ENCODE measurements around the gene SUN3.
A peak's percentile ranks its signal among the peaks of the same experiment; 100 is the strongest.

SUN3 gene

DNA sequence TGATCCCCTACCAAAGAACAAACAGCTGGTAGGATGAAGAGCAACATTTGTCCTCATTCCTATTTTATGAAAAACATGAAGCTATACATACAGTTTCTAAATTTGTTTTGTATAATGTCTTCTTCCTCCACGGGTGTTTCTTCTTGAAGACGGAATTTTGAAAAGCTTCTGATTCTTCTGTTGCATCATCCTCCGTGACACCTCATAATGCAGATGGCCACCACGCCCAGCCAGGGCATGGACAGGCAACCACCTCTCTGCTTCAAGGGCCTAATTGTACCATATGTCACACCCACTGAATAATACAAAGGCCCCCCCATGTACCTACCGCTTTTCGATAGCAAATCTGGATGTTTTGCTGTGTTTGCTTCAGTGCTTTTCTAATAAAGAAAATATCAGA, at the start of gene SUN3:
SUN3 (minus strand) TSS at position 170 of the 400 bp plus-strand sequence; CDS start at position 1, 169 bp downstream.
- no peak for DNase-seq (ENCODE audit: low read depth in 2 of 3, low spot score in 2 of 3)

GRCh38 chr7:48078470-48078869, 49.6 kb upstream of the SUN3 start:
- DNase-seq (ENCODE audit: low read depth in 2 of 3, low spot score in 2 of 3) = no peak

- DNase-seq (ENCODE audit: low read depth in 2 of 3, low spot score in 2 of 3) = no peak
Measured at GRCh38 chr7:48077423-48077822, 48.5 kb upstream of the SUN3 start.

GRCh38 chr7:48074204-48074654, 45.3 kb upstream of the SUN3 start:
- no peak for DNase-seq (ENCODE audit: low read depth in 2 of 3, low spot score in 2 of 3)

DNA sequence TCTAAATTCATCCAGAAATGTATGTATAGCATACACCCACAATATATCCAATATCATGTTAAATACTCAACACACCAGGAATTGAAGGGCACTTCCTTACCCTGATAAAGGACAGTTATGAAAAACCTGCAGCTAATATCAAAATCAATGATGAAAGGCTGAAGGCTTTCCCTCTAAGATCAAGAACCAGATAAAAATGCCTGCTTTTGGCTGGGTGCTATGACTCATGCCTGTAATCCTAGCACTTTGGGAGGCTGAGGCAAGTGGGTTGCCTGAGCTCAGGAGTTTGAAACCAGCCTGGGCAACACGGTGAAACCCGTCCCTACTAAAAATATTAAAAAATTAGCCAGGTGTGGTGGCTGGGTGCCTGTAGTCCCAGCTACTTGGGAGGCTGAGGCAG, 38.6 kb upstream of the SUN3 start:
- no peak for DNase-seq (ENCODE audit: low read depth in 2 of 3, low spot score in 2 of 3)

DNA sequence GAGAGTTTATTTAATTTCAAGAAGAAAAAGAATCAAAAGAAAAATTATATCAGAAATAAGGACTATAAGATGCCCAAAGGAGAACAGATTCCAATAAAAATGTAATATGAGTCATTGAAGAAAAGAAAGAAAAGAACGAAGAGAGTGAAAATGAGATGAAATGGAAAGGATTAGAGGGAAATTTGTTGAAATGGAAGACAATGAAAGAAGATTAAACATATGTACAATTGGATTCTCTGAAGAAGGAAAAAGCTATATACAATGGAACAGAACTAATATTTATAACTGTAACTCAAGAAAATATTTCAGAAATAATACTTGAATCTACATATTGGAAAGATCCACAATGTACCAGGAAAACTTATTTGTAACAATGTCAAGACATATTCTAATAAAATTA, 35.1 kb upstream of the SUN3 start:
- no peak for DNase-seq (ENCODE audit: low read depth in 2 of 3, low spot score in 2 of 3)

GRCh38 chr7:48059706-48060105, 30.8 kb upstream of the SUN3 start:
- DNase-seq (ENCODE audit: low read depth in 2 of 3, low spot score in 2 of 3) = no peak

GRCh38 chr7:48058990-48059389, 30.1 kb upstream of the SUN3 start:
- DNase-seq (ENCODE audit: low read depth in 2 of 3, low spot score in 2 of 3) = no peak

DNA sequence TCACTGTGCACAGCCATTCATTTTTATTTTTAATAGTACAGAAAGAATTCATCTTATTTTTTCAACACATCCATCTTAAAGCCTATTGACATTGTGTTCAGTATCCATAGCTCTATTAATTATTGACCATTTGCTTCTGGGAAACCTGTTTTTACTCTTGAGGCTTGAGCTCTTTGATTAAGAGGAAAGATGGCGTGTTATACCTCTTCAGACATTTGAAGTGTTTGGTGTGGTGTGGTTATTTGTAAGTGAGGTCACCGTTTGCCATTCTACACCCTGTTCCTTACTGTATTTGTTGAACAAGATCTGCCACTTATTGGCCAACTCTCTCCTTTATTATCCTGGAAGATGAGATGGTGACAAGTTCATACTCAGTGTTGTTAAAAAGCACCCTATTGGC, 24.8 kb upstream of the SUN3 start:
- no peak for DNase-seq (ENCODE audit: low read depth in 2 of 3, low spot score in 2 of 3)

DNA sequence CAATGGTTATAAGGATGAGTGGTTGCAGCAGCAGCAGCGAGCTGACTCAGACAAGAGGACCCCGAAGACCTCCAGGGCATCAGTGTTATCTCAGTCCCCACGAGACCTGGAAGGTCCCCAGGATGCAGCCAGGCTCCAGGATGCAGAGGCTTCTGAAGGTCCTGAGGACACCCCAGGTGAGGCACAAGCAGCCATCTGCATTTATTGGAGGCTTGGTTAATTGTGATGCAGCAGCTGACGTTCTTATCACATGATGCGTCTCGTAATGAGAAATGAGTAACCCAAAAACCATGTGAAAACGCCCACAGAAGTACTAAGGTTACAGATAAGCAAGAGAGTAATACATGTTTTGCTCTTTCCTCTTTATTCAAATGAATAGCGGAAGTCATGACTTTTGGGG, 23.8 kb upstream of the SUN3 start:
- no peak for DNase-seq (ENCODE audit: low read depth in 2 of 3, low spot score in 2 of 3)

DNA sequence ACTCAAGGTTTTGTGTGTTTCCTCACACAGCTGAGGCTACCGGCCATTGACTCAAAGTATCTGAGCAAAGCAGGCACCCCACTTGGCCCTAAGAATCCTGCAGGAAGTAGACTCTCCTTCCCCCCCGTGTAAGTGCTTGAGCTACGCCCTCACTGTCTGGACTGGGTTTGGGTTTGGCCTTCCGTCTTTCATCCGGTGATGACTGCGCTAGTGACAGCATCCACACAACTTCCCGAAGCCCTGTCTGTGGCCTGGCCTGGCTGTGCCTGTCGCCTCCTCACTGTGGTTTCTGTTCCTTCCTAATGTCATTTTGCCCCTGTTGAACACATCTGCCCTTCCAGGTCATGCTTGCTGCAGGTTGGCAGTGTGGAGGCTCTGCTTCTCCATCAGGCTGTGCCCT, 20.9 kb upstream of the SUN3 start:
- DNase-seq (ENCODE audit: low read depth in 2 of 3, low spot score in 2 of 3) = no peak

- no peak for DNase-seq (ENCODE audit: low read depth in 2 of 3, low spot score in 2 of 3)
Measured at GRCh38 chr7:48048113-48048512, 19.2 kb upstream of the SUN3 start.

GRCh38 chr7:48046458-48046857, 17.6 kb upstream of the SUN3 start:
- no peak for DNase-seq (ENCODE audit: low read depth in 2 of 3, low spot score in 2 of 3)

- no peak for DNase-seq (ENCODE audit: low read depth in 2 of 3, low spot score in 2 of 3)
Measured at GRCh38 chr7:48045195-48045765, 16.4 kb upstream of the SUN3 start.

DNA sequence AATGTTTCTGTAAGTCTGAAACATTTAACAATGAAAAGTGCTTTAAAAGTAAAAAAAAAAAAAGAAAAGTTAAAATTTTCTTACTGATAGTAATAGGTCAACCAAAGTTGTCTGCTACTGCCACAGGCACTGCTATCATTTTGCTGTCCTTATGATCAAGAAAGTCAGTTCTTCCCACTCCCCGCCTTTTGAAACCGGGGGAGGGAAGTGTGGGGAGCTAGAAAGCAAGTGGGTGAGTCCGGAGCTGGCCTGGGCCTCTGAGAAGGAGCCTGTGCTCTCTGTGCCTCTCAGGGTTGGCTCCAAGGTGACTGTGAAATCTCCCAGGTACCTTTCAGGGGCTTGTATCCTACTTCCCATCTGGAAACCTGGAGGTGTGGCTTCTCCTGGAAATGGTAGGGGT, 13.7 kb upstream of the SUN3 start:
- DNase-seq (ENCODE audit: low read depth in 2 of 3, low spot score in 2 of 3) = no peak

DNA sequence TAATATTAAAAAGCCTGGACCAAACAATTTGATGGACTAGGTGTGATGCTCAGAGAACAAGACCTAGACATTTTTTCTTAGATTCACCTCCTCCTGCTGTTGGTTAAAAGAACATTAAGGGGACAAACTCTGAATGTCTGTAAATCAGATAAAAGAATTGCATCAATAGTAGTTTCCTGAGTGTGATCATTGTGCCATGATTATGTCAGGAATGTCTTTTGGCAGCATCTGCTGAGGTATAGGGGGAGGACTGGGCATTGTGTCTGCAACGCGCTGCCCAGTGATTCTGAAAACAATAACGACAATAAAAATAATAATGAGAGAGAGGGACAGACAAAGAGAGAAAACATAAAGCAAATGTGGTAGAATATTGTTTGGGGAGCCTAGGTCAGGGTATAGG, 13.3 kb upstream of the SUN3 start:
- DNase-seq (ENCODE audit: low read depth in 2 of 3, low spot score in 2 of 3) = no peak

- no peak for DNase-seq (ENCODE audit: low read depth in 2 of 3, low spot score in 2 of 3)
Measured at GRCh38 chr7:48041653-48041970, 12.7 kb upstream of the SUN3 start.

- no peak for DNase-seq (ENCODE audit: low read depth in 2 of 3, low spot score in 2 of 3)
Measured at GRCh38 chr7:48040944-48041652, 12.2 kb upstream of the SUN3 start.

DNA sequence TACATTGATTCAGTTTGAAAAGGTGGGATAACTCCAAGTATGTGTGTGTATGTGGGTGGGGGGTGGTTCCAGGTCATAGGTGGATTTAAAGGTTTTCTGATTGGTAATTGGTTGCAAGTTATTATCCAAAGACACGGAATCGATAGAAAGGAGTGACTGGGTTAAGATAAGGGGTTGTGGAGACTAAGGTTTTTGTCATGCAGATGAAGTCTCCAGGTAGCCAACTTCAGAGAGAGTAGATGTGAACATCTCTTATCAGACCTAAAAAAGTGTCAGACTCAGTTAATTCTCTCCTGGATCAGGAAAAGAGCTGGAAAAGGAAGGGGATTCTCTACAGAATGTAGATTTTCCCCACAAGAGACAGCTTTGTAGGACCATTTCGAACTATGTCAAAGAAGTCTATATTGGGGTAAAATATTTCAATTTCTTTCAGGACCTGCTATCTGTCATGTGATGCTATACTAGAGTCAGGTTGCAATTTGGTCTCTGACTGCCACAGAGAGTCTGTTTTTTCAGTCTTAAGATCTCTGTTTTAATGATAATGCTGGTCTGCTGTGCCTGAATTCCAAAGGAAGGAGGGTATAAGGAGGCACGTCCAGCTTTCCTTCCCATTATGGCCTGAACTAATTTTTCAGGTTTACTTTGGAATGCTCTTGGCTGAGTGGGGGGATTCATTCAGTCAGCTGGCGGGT, 10.1 kb upstream of the SUN3 start:
- no peak for DNase-seq (ENCODE audit: low read depth in 2 of 3, low spot score in 2 of 3)

- no peak for DNase-seq (ENCODE audit: low read depth in 2 of 3, low spot score in 2 of 3)
Measured at GRCh38 chr7:48035967-48036478, 7.1 kb upstream of the SUN3 start.

- DNase-seq (ENCODE audit: low read depth in 2 of 3, low spot score in 2 of 3) = peak; percentile 63 to 69 (median 67)
Measured at GRCh38 chr7:48035301-48035966, 6.5 kb upstream of the SUN3 start, which contains the start of gene C7orf57. Gene C7orf57, plus strand, starts transcription at chr7:48035543. Its CDS starts 766 bp downstream, at chr7:48036309.

DNA sequence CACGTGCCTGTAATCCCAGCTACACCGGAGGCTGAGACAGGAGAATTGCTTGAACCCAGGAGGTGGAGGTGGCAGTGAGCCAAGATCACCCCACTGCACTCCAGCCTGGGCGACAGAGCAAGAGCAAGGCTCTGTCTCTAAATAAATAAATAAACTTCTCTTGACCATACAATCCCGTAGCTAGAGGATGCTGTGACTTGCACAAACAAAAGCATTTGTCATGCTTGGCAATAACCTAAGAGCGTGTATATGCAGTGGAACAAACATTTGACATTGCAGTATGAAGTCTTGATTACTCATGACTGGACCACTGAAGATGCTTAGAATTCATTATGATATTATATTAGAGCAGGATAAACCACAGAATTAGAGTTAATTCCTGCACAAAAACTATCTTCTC, 5.0 kb upstream of the SUN3 start:
- DNase-seq (ENCODE audit: low read depth in 2 of 3, low spot score in 2 of 3) = no peak

All from activated CD8-positive, alpha-beta memory T cell treated with anti-CD3 and anti-CD28 coated beads for 48 hours (primary cell).